Activated effector memory CD4-positive, alpha-beta T cell treated with Interleukin-2 at 50 U/mL for 16 hours (primary cell): Measurements from ENCODE around the gene PCDHA1.
"Not testable (repeated sequence)": the region's sequence is repeated elsewhere in the genome, so short reads cannot be mapped to it uniquely, and the experiment has no call there.

Source experiments
- DNase-seq: peaks from one replicate; pipeline ENCODE4 v3.0.0-alpha.2; 2020

The PCDHA1 gene

DNA sequence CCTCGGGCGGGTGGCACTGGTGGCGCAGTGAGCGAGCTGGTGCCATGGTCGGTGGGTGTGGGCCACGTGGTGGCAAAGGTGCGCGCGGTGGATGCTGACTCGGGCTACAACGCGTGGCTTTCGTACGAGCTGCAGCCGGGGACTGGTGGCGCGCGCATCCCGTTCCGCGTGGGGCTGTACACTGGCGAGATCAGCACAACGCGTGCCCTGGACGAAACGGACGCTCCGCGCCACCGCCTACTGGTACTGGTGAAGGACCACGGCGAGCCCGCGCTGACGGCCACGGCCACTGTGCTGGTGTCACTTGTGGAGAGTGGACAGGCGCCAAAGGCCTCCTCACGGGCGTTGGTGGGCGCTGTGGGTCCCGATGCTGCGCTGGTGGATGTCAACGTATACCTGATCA lies 22.9 kb downstream of the PCDHA1 start:
- no peak for DNase-seq

DNA sequence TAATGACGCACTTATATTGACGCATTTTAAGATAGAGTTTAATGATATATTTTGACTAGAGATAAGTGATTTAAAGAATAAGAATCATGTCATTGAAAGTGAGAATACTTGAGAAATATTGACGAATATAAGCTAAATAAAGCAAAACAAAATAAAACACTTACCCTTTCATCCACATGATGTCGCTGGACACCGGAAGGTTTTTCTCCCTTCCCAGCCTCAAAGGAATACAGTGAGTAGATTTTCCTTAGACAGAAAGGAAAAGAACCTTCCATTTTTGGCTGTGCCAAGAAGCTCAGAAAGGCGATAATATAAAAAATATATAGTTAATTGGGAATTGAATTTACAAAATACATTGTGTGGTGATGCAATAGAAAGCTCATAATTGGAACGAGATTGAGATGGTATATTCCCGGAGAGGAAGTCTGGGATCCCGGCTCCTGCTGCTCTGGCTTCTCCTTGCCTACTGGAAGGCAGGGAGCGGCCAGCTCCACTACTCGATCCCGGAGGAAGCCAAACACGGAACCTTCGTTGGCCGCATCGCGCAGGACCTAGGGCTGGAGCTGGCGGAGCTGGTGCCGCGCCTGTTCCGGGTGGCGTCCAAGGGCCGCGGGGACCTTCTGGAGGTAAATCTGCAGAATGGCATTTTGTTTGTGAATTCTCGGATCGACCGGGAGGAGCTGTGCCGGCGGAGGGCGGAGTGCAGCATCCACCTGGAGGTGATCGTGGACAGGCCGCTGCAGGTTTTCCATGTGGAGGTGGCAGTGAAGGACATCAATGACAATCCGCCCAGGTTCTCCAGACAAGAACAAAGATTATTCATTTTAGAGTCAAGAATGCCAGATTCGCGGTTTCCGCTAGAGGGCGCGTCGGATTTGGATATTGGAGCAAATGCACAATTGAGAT lies 35.7 kb downstream of the PCDHA1 start, which contains the start of gene PCDHA5:
TSS of gene PCDHA5 (plus strand) at position 239 of the 906 bp plus-strand sequence.
- no peak for DNase-seq

DNA sequence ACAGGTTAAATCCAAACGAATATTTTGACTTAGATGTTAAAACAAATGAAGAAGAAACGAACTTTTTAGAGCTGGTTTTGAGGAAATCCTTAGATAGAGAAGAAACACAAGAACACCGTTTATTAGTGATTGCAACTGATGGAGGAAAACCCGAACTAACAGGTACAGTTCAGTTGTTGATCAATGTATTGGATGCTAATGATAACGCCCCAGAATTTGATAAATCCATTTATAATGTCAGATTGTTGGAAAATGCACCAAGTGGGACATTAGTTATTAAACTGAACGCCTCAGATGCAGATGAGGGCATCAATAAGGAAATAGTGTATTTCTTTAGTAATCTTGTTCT lies 36.3 kb downstream of the PCDHA1 start:
- DNase-seq = no peak

DNA sequence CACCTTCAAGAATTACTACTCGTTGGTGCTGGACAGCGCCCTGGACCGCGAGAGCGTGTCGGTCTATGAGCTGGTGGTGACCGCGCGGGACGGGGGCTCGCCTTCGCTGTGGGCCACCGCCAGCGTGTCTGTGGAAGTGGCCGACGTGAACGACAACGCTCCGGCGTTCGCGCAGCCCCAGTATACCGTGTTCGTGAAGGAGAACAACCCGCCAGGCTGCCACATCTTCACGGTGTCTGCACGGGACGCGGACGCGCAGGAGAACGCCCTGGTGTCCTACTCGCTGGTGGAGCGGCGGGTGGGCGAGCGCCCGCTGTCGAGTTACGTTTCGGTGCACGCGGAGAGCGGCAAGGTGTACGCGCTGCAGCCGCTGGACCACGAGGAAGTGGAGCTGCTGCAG lies 37.0 kb downstream of the PCDHA1 start:
- DNase-seq = not testable (repeated sequence)

DNA sequence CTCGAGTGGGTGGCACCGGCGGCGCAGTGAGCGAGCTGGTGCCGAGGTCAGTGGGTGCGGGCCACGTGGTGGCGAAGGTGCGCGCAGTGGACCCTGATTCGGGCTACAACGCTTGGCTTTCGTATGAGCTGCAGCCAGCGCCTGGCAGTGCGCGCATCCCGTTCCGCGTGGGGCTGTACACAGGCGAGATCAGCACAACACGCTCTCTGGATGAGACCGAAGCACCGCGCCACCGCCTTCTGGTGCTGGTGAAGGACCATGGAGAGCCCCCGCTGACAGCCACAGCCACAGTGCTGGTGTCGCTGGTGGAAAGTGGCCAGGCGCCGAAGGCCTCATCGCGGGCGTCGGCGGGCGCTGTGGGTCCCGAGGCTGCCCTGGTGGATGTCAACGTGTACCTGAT lies 37.5 kb downstream of the PCDHA1 start:
- no peak for DNase-seq

DNA sequence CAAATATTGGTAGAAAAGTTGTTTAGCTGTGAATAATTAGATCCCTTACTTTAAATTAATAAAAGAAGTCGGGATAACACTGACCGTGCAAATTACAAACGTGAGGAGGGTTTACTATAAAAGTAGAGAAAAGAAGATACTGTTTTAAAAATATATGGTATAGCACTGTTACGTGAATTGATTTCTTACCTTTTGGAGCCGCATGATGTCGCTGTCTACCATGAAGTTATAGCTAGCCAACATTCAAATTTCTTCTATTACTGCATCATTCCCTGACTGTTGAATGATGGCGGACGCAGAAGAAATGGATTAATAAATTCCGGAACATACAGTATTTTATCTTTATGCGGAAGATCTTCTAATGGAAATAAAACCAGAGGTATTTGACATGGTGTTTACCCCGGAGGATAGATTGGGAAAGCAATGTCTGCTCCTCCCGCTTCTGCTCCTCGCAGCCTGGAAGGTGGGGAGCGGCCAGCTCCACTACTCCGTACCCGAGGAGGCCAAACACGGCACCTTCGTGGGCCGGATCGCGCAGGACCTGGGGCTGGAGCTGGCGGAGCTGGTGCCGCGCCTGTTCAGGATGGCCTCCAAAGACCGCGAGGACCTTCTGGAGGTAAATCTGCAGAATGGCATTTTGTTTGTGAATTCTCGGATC lies 41.9 kb downstream of the PCDHA1 start, which contains the start of gene PCDHA6:
TSS of gene PCDHA6 (plus strand) at position 257 of the 658 bp plus-strand sequence. CDS start at position 389, 132 bp downstream.
- DNase-seq = no peak

DNA sequence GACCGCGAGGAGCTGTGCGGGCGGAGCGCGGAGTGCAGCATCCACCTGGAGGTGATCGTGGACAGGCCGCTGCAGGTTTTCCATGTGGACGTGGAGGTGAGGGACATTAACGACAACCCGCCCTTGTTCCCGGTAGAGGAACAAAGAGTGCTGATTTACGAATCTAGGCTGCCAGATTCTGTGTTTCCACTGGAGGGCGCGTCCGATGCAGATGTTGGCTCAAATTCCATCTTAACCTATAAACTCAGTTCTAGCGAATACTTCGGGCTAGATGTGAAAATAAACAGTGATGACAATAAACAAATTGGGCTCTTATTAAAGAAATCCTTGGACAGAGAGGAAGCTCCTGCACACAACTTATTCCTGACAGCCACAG lies 42.4 kb downstream of the PCDHA1 start:
- no peak for DNase-seq

DNA sequence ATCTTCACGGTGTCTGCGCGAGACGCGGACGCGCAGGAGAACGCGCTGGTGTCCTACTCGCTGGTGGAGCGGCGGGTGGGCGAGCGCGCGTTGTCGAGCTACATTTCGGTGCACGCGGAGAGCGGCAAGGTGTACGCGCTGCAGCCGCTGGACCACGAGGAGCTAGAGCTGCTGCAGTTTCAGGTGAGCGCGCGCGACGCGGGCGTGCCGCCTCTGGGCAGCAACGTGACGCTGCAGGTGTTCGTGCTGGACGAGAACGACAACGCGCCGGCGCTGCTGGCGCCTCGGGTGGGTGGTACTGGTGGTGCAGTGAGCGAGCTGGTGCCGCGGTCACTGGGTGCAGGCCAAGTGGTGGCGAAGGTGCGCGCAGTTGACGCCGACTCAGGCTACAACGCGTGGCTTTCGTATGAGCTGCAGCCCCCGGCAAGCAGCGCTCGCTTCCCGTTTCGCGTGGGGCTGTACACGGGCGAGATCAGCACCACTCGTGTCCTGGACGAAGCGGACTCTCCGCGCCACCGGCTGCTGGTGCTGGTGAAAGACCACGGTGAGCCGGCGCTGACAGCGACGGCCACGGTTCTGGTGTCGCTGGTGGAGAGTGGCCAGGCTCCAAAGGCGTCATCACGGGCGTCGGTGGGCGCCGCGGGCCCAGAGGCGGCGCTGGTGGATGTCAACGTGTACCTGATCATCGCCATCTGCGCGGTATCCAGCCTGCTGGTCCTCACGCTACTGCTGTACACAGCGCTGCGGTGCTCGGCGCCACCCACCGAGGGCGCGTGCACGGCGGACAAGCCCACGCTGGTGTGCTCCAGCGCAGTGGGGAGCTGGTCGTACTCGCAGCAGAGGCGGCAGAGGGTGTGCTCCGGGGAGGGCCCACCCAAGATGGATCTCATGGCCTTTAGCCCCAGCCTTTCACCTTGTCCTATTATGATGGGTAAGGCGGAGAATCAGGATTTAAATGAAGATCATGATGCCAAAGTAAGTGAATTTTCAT lies 43.9 kb downstream of the PCDHA1 start:
- not testable (repeated sequence) for DNase-seq

DNA sequence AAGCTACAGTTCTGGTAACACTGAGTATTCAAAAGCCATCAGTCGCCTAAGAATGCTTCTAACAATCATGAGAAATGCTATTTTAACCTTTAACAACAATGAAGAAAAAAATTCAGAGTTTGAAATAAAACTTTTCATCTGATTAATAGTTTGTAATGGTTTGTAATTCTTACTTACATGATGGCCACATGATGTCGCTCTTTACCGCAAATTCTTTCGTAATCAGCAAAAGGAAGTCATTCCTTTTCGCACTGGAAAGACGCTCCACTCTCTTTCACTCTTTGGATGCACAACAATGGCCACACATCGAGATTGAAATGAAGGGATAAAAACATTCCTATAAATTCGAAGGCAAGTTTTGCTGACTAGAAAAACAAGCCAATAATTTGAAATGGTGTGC lies 48.1 kb downstream of the PCDHA1 start, which contains the start of gene PCDHA7:
TSS of gene PCDHA7 (plus strand) at position 277 of the 400 bp plus-strand sequence. CDS start at position 392, 115 bp downstream.
- no peak for DNase-seq

DNA sequence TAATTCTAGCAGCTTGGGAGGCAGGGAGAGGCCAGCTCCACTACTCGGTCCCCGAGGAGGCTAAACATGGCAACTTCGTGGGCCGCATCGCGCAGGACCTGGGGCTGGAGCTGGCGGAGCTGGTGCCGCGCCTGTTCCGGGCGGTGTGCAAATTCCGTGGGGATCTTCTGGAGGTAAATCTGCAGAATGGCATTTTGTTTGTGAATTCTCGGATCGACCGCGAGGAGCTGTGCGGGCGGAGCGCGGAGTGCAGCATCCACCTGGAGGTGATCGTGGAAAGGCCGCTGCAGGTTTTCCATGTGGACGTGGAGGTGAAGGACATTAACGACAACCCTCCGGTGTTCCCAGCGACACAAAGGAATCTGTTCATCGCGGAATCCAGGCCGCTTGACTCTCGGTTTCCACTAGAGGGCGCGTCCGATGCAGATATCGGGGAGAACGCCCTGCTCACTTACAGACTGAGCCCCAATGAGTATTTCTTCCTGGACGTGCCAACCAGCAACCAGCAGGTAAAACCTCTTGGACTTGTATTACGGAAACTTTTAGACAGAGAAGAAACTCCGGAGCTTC lies 48.6 kb downstream of the PCDHA1 start:
- not testable (repeated sequence) for DNase-seq

DNA sequence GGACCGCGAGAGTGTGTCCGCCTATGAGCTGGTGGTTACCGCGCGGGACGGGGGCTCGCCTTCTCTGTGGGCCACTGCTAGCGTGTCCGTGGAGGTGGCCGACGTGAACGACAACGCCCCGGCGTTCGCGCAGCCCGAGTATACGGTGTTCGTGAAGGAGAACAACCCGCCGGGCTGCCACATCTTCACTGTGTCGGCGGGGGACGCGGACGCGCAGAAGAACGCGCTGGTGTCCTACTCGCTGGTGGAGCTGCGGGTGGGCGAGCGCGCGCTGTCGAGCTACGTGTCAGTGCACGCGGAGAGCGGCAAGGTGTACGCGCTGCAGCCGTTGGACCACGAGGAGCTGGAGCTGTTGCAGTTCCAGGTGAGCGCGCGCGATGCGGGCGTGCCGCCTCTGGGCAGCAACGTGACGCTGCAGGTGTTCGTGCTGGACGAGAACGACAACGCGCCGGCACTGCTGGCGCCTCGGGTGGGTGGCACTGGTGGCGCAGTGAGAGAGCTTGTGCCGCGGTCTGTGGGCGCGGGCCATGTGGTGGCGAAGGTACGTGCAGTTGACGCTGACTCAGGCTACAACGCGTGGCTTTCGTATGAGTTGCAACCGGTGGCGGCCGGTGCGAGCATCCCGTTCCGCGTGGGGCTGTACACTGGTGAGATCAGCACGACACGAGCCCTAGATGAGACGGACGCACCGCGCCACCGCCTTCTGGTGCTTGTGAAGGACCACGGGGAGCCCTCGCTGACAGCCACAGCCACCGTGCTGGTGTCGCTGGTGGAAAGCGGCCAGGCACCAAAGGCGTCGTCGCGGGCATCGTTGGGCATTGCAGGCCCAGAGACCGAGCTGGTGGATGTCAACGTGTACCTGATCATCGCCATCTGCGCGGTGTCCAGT lies 49.9 kb downstream of the PCDHA1 start:
- DNase-seq = no peak

DNA sequence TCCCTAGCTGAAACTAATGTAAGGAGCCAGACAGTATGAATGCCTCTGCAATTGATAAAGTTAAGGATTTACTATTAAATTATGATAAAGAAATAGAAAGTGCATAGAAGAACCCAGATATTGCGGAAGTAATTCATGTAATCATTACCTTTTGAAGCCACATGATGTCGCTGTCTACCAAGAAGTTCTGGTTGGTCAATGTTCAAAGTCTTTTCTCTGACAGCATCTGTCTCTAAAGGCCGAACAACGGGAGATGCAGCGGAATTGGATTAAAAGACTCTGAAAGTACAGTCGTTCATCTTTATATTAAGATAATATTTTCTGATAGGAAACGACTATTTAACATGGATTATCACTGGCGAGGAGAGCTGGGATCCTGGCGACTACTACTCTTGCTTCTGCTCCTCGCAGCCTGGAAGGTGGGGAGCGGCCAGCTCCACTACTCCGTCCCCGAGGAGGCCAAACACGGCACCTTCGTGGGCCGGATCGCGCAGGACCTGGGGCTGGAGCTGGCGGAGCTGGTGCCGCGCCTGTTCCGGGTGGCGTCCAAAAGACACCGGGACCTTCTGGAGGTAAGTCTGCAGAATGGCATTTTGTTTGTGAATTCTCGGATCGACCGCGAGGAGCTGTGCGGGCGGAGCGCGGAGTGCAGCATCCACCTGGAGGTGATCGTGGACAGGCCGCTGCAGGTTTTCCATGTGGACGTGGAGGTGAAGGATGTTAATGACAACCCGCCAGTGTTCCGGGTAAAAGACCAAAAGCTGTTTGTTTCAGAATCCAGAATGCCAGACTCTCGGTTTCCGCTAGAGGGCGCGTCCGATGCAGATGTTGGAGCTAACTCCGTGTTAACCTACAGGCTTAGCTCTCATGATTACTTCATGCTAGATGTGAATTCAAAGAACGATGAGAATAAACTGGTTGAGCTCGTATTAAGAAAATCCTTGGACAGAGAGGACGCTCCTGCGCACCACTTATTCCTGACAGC lies 55.3 kb downstream of the PCDHA1 start, which contains the start of gene PCDHA8:
TSS of gene PCDHA8 (plus strand) at position 210 of the 985 bp plus-strand sequence. CDS start at position 345, 135 bp downstream.
- no peak for DNase-seq

DNA sequence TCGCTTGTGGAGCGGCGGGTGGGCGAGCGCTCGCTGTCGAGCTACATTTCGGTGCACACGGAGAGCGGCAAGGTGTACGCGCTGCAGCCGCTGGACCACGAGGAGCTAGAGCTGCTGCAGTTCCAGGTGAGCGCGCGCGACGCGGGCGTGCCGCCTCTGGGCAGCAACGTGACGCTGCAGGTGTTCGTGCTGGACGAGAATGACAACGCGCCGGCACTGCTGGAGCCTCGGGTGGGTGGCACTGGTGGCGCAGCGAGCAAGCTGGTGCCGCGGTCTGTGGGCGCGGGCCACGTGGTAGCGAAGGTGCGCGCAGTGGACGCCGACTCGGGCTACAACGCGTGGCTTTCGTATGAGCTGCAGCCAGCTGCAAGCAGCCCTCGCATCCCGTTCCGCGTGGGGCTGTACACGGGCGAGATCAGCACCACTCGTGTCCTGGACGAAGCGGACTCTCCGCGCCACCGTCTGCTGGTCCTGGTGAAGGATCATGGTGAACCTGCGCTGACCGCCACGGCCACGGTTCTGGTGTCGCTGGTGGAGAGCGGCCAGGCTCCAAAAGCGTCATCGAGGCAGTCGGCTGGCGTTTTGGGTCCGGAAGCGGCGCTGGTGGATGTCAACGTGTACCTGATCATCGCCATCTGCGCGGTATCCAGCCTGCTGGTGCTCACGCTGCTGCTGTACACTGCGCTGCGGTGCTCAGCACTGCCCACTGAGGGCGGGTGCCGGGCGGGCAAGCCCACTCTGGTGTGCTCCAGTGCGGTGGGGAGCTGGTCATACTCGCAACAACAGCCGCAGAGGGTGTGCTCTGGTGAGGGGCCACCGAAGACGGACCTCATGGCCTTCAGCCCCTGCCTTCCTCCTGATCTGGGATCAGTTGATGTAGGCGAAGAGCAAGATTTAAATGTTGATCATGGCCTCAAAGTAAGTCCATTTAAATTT lies 57.1 kb downstream of the PCDHA1 start:
- DNase-seq = no peak

DNA sequence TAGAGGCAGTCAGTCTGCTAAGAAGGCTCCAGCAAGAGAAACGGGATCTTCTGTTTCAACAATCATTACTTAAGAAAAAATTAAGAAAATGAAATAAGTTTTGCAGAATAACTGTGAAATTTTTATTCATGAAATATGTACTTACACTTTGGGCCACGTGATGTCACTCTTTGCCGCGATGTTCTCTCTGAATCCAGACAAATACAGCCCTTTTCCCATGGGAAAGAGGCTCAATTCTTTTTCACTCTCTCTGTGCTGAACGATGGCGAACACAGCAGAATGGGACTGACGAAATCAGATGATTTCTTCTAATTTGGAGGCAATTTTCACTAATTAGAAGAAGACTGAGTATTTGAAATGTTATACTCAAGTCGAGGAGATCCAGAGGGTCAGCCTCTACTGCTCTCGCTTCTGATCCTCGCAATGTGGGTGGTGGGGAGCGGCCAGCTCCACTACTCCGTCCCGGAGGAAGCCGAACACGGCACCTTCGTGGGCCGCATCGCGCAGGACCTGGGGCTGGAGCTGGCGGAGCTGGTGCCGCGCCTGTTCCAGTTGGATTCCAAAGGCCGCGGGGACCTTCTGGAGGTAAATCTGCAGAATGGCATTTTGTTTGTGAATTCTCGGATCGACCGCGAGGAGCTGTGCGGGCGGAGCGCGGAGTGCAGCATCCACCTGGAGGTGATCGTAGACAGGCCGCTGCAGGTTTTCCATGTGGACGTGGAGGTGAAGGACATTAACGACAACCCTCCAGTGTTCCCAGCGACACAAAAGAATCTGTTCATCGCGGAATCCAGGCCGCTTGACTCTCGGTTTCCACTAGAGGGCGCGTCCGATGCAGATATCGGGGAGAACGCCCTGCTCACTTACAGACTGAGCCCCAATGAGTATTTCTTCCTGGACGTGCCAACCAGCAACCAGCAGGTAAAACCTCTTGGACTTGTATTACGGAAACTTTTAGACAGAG lies 62.5 kb downstream of the PCDHA1 start, which contains the start of gene PCDHA9:
TSS of gene PCDHA9 (plus strand) at position 244 of the 964 bp plus-strand sequence. CDS start at position 358, 114 bp downstream.
- DNase-seq = not testable (repeated sequence)

DNA sequence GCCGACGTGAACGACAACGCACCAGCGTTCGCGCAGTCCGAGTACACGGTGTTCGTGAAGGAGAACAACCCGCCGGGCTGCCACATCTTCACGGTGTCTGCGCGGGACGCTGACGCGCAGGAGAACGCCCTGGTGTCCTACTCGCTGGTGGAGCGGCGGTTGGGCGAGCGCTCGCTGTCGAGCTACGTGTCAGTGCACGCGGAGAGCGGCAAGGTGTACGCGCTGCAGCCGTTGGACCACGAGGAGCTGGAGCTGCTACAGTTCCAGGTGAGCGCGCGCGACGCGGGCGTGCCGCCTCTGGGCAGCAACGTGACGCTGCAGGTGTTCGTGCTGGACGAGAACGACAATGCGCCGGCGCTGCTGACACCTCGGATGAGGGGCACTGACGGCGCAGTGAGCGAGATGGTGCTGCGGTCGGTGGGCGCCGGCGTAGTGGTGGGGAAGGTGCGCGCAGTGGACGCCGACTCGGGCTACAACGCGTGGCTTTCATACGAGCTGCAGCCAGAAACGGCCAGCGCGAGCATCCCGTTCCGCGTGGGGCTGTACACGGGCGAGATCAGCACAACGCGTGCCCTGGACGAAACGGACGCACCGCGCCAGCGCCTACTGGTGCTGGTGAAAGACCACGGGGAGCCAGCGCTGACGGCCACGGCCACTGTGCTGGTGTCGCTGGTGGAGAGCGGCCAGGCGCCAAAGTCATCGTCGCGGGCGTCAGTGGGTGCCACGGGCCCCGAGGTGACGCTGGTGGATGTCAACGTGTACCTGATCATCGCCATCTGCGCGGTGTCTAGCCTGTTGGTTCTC lies 64.1 kb downstream of the PCDHA1 start:
- DNase-seq = not testable (repeated sequence)
